ENCODE results near the gene RILPL2.
"Not testable (repeated sequence)": the region's sequence is repeated elsewhere in the genome, so short reads cannot be mapped to it uniquely, and the experiment has no call there.

RILPL2 gene

DNA sequence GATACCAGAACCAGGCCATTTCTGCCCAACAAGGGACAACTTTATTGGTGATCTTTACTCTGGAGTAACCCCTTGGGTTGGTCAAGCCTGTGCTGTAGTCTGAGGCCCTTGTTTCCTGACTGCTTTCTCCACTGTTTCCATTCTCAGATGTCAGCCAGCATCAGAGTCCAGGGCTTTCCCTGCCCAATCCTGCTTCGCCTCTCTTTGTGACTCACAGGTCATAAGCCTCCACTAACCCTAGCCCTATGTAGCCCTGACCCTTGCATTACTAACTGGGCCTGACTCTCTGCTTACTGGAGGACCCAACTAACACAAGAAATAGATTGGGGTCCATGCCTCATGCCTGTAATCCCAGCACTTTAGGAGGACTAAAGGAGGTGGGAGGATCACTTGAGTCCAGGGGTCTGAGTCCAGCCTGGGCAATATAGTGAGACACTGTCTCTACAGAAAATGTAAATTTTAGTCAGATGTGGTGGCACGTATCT lies 12.8 kb upstream of the RILPL2 start:
- no peak for DNase-seq

DNA sequence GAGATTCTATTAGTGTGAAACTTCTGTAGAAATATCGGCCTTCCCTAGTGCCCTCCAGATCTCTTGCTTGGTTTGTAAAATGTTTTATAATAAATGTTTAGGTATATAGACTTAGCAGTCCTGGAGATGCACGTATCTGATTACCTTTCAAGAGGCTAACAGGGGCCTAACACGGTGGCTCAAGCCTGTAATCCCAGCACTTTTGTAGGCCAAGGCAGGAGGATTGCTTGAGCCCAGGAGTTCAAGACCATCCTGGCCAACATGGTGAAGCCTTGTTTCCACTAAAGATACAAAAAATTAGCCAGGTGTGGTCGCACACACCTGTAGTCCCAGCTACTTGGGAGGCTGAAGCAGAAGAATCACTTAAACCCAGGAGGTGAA lies 9.8 kb upstream of the RILPL2 start:
- no peak for DNase-seq

DNA sequence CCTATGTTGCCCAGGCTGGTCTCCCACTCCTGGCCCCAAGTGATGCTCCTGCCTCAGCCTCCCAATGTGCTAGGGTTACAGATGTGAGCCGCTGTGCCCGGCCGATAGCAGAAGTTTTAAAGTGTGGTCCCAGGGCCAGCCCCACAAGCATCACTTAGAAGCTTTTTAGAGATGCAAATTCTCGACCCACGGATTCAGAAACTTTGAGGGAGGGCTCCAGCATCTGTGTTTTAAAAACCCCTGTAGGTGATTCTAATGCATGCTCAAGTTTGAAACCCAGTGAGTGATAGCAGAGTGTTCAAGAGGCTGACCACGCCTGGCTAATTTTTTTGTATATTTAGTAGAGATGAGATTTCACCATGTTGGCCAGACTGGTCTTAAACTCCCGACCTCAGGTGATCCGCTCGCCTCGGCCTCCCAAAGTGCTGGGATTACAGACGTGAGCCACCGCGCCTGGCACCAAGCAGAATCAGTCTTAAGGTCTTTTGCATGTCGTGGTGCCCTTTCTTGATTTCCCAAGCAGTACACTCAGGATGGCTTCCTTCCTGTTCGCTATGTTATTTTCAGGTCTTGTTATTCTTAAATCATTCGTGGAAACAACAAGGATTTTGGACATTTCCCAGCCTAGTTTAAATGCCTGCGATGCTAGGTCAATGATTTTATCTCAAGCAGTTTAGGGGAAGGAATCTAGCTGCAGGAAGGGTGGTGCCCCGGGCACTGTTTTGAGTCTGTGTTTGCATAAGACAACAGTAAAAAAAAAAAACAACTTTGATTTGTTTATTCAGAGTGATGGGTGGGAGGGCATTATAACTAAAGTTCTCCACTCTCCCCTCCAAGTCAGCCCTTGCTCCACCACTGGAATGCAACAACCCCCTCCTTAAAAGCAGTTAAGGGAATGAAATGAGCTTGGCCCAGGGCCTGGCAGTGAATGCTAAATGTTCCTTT lies 9.2 kb upstream of the RILPL2 start:
- no peak for DNase-seq

DNA sequence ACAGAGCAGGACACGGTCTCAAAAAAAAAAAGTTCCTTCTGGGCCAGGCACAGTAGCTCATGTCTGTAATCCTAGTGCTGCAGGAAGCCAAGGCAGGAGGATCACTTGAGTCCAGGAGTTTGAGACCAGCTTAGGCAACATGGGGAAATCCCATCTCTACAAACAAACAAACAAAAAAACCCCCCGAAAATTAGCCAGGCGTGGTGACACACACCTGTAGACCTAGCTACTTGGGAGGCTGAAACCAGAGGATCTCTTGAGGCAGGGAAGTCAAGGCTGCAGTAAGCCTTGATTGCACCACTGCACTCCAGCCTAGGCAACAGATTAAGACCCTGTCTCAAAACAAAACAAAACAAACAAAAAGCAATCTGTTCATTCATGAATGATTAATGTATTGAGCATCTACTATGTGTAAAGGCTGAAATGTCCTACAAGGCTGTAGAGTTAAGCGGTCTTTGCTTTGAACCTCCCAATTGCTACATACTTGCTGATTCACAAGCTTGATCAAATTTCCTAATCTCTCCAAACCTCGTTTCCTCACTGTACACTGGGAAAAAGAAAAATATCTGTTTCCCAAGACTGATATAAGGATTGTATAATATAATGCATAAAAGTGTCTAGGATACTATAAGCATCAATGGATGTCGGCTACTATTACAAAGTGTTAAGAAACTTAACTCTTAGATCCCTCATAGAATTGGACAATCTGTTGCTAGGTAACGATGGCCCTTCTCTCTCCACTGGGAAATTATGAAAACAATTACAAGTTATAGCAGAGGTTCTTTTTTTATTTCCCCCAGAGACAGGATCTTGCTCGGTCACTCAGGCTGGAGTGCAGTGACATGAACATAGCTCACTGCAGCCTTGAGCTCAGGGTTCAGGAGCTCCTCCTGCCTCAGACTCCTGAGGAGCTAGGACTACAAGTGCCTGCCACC lies 7.9 kb upstream of the RILPL2 start:
- no peak for DNase-seq

DNA sequence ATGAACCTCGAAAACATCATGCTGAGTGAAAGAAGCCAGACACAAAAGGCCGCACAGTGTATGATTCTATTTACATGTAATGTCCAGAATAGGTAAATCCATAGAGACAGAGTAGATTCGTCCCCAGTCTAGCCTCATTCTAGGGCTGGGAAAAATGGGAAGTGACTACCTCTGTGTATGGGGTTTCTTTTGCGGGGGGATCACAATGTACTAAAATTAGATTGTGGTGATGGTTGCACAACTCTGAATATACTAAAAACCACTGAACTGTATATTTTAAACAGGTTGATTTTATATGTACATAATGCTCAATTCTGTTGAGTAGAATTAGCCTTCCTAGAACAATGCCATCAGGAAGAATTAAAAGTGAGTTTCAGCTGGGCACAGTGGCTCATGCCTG lies 6.3 kb upstream of the RILPL2 start:
- DNase-seq = no peak

DNA sequence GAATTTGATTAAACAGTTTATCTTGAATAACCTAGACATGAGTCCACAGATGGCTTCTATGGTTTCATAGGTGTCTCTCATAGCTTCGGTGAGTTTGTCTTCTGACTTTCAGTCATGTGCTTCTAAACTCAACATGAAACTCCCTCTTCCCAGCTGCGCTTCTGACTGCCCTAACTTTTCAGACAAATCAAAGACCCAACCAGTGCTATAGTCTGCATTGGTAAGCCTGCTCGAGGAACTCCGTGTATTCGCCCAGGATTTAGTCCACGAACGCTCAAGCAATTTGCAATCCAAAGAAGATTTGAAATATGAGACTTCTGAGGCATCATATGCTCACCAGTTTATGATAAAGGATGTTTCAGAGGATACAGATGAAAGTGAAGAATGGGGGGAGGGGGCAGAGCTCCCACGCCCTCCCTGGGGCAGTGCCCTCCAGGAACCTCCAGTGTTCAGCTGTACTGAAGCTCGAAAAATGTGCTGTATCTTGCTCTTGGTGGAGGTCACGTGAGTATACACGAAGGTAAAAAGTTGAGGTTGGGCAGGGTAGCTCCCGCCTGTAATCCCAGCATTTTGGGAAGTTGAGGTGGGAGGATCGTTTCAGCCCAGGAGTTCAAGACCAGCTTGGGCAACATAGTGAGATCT lies 5.2 kb upstream of the RILPL2 start:
- DNase-seq = no peak

DNA sequence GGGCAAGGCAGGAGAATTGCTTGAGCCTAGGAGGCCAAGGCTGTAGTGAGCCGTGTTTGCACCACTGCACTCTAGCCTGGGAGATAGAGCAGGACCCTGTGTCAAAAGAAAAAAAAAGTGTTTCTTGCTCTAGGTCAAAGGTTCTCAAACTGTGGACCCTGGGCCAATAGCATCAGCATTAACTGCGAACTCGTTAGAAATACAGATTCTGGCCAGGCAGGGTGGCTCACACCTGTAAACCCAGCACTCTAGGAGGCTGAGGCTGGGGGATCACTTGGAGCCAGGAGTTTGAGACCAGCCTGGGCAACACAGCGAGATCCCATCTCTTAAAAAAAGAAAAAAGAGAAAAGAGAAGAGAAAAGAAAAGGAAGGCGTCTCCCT lies 858 bp downstream of the RILPL2 start:
- DNase-seq = no peak

DNA sequence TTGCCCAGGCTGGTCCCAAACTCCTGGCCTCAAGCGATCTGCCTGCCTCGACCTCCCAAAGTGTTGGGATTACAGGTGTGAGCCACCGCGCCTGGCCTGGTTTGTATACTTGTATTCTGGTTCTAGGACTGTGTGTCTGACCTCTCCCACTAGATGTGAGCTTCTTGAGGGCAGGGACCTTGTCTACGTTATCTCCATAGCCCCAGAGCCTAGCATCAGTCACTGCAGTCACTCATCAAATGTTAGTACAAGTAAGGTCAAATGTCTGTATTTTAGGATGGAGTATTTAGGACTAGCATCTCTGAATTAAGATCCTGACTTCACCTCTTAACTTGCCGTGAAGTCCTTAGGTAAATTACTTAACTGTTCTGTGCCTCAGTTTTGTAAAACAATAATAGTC lies 2.9 kb downstream of the RILPL2 start:
- DNase-seq = no peak

DNA sequence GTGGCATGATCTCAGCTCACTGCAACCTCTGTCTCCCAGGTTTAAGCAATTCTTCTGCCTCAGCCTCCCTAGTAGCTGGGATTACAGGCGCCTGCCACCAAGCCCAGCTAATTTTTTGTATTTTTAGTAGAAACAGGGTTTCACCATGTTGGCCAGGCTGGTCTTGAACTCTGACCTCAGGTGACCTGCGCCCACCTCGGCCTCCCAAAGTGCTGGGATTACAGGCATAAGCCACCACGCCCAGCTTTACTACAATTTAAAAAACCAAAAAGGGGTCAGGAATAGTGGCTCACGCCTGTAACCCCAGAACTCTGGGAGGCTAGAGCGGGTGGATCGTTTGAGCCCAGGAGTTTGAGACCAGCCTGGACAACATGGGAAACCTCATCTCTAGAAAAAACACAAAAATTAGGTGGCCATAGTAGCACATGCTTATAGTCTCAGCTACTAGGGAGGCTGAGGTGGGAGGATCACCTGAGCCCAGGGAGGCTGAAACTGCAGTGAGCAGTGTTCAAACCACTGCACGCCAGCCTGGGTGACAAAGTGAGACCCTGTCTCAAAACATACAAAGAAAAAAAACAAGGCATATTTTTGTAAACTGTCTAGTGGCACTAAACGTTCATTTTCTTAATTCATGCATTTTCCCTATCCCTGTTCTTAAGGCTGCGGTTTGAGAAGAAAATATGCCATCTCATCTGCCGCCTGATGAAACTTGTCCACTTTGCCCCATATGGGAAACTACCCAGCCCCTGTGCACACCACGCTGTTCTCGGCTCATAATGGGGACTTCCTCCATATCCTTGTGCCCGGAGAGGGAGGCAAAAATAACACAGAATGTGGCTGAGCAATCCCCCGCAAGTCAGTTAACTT lies 4.3 kb downstream of the RILPL2 start:
- DNase-seq = not testable (repeated sequence)

DNA sequence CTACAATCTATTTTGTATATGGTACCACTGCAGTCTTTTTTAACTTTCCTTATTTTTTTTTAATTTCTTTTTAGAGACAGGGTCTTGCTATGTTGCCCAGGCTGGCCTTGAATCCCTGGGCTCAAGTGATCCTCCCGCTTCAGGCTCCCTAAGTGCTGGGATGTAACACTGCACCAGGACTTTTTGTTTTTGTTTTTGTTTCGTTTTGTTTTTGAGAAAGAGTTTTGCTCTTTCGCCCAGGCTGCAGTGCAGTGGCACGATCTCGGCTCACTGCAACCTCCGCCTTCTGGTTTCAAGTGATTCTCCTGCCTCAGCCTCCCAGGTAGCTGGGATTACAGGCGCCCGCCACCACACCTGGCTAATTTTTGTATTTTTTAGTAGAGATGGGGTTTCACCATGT lies 7.4 kb downstream of the RILPL2 start:
- not testable (repeated sequence) for DNase-seq

DNA sequence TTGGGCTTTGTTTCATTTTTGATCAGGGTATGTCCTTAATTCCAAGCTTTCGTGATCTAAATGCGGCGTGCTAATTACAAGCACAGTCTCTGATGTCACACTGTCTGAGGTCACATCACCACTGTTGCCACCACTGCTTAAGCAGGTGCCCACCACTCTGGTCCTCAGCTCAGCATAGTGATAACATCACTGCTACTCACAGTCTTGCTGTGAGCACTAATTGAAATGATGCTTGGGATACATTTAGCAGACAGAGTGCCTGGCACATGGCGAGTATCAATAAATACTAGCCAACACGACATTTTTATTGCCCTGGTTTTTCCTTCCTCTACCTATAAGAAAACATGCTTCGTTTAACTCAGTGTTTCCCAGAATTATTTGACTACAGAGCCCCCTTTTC lies 7.9 kb downstream of the RILPL2 start:
- DNase-seq = no peak

DNA sequence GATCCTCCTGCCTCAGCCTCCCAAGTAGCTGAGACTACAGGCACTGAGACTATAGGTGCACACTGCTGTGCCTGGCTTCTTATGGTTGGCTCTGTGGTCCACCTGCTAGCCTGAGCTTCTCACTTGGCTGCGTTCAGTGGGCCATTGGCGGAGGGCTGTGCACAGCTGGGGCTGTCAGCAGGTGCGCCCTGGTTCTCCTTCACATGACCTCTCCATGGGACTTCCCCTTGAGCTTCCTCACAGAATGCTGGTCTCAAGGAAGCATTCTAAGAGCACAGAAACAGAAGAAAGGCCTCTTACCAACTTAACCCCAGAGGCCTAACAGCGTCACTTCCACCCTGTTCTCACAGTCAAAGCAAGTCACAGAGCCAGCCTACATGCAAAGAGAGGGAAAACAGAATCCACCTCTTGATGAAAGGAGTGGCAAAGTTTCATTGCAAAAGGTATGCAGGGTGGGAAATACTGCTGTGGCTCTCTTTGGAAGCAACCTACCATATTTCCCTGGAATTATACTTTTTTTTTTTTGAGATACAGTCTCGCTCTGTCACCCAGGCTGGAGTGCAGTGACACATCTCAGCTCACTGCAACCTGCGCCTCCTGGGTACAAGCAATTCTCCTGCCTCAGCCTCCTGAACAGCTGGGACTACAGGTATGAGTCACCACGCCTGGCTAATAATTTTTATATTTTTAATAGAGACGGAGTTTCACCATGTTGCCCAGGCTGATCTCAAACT lies 9.3 kb downstream of the RILPL2 start:
- no peak for DNase-seq

DNA sequence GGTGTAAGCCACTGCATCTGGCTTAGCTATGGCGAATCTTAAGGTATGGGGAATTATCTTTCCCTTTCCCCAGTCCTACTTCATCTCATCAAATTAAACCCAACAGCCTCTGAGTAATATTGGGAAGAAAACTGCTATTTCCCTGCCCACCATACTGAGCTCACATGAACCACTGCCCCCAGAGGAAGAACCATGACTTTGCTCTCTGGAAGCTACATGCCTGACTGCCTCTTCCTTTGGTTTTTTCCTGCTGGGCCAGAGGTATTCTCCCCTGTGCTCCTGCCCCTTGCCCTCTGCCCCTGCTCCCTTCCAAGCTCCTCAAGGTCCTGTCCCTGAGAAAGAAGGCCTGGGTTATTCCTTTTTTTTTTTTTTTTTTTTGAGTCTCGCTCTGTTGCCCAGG lies 15.2 kb downstream of the RILPL2 start:
- no peak for DNase-seq

DNA sequence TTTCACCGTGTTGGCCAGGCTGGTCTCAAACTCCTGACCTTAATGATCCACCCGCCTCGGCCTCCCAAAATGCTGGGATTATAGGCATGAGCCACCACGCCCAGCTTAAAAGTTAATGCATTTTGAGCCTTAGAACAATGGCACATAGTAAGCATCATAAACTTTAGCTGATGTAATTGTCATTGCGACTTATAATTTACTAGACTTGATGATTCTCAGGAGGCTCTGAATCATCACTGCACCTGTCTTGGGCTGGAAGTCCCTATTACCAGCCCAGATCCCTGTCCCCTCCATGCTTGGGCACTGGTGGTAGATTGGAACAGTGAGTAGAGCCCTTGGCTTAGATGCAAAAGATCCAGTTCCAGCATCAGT lies 26.5 kb downstream of the RILPL2 start:
- DNase-seq = no peak

DNA sequence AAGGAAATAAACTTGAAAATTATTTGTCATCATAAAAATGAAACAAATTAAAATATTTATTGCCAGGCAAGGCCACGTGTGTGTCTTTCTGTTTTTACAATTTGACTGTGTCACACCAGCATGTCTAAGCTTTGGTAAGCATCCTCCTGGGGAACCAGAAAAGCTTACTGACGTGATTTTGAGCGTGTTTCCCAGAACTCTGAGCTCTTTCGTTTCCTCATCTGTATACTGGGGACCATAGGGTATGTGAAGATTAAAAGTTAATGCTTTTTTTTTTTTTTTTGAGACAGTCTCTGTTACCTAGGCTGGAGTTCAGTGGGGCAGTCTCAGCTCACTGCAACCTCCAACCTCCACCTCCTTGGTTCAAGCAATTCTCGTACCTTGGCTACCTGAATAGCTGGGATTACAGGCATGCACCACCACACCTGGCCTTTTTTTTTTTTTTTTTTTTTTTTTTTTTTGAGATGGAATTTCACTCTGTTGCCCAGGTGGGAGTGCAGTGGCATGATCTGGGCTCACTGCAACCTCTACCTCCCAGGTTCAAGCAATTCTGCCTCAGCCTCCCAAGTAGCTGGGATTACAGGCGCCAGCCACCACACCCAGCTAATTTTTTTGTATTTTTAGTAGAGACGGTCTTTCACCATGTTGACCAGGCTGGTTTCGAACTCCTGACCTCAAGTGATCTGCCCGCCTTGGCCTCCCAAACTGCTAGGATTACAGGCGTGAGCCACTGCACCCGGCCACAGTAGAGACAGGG lies 27.0 kb downstream of the RILPL2 start:
- DNase-seq = not testable (repeated sequence)

DNA sequence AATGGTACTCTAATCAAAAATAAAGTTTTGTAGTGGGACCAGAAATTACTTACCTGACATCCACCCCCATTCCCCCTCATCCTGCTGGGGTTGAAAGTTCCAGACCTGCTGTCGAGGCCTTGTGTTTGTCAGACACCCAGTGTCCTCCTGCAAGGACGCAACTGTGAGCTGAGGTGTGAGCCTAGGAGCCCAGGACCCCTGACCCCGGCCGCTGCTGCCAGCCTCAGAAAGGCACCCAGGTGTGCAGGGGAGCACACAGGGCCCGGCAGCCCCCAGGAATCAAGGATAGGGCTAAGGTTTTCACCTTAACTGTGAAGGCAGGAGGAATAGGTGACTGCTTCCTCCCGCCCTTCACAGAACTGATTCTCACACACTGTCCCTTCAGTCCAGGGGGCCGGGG lies 27.9 kb downstream of the RILPL2 start:
- DNase-seq = not testable (repeated sequence)

DNA sequence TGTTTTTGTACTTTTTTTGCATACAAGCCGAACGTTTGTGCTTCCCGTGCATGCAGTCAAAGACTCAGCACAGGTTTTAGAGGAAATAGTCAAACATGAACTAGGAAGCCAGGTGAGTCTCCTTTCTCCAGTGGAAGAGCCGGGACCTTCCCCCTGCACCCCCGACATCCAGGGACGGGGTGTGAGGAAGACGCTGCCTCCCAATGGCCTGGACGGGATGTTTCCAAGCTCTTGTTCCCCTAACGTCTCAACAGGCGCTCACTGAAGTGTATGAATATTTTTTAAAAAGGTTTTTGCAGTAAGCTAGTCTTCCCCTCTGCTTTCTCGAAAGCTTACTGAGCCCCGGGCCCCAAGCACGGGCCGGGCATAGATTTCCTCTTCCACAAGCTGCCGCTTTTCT lies 28.6 kb downstream of the RILPL2 start:
- not testable (repeated sequence) for DNase-seq

DNA sequence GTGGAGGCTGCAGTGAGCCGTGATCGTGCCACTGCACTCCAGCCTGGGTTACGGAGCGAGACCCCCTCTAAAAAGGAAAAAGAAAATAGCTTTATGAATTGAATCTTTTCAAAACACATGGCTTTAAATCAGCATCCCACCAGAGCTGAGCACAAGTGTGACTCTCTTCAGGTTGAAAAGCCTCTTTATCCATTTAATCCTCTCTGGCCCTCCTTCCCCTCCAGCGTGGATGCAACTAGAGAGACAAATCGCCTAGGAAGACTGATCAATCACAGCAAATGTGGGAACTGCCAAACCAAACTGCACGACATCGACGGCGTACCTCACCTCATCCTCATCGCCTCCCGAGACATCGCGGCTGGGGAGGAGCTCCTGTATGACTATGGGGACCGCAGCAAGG lies 29.2 kb downstream of the RILPL2 start:
- DNase-seq = not testable (repeated sequence)

DNA sequence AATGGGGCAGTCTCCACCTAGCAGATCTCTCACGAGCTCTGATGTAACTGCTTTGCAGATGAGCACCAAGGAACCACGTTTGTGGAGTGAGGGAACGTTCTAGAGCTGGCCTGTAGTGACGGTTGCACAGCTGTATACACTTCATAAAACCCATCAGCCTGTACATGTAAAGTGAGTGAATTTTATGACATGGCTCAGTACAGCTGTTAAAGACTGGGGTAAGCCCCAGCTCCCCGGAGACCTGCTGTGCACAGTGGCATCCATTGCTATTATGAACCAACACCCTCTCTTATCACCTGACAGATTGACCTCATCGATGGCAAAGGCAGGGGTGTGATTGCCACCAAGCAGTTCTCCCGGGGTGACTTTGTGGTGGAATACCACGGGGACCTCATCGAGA lies 31.9 kb downstream of the RILPL2 start:
- no peak for DNase-seq

Data from activated T-cell treated with anti-CD3 and anti-CD28 coated beads for 4 hours (primary cell).